Subcutaneous abdominal adipose tissue (tissue), 5 donors: Measurements from ENCODE around the gene GBA3.

ENCODE experiments used
- H3K27ac ChIP-seq: one replicate; pipeline ENCODE4 v1.7.0; 2013; ENCODE audit warnings: low read depth, mild to moderate bottlenecking, inconsistent platforms, low read length, moderate library complexity
- H3K27me3 ChIP-seq, 5 donors: one replicate each; pipeline ENCODE4 v1.7.0; 2013; ENCODE audit warnings: low read length in 5 of 5, inconsistent platforms in 1 of 5; ENCODE audit not compliant: control insufficient read depth in 5 of 5, insufficient read depth in 4 of 5
- H3K36me3 ChIP-seq, 5 donors: one replicate each; pipeline ENCODE4 v1.7.0; 2013; ENCODE audit warnings: low read length in 5 of 5; ENCODE audit not compliant: control insufficient read depth in 5 of 5, insufficient read depth in 5 of 5
- H3K4me1 ChIP-seq, 5 donors: one replicate each; pipeline ENCODE4 v1.7.0; 2013; ENCODE audit warnings: low read length in 5 of 5, mild to moderate bottlenecking in 3 of 5, moderate library complexity in 1 of 5; ENCODE audit not compliant: control insufficient read depth in 5 of 5, insufficient read depth in 5 of 5
- H3K4me3 ChIP-seq, 5 donors: one replicate each; pipeline ENCODE4 v1.7.0; 2013; ENCODE audit warnings: low read length in 5 of 5, low read depth in 1 of 5
- H3K9ac ChIP-seq, 5 donors: one replicate each; pipeline ENCODE4 v1.7.0; 2013; ENCODE audit warnings: low read length in 5 of 5, mild to moderate bottlenecking in 4 of 5, moderate library complexity in 3 of 5
- H3K9me3 ChIP-seq, 5 donors: one replicate each; pipeline ENCODE4 v1.7.0; 2013; ENCODE audit warnings: low read length in 5 of 5; ENCODE audit not compliant: control insufficient read depth in 5 of 5
- donor health status: healthy.
- donor health status: healthy.
- donor health status: healthy.
- donor health status: healthy.
- donor health status: healthy.

The GBA3 gene

GRCh38 chr4:22720091-22720490 lies 27.4 kb downstream of the GBA3 start:
- Histone ChIP-seq H3K4me1 (no peaks in the 10 kb centered on the region), H3K9me3 (peaks cover 0 to 4% (median 0%) of the 10 kb centered on the region in 5 donors), H3K36me3 (no peaks in the 10 kb centered on the region), H3K27me3 (no peaks in the 10 kb centered on the region), H3K4me3 (no peak overlapping the region), H3K9ac (no peak overlapping the region), H3K27ac (no peak overlapping the region)

GRCh38 chr4:22721204-22721603 lies 28.5 kb downstream of the GBA3 start:
- H3K27ac ChIP-seq: no peak overlapping the region
- no peaks in the 10 kb centered on the region for H3K36me3 ChIP-seq
- H3K27me3 ChIP-seq: no peaks in the 10 kb centered on the region
- no peak overlapping the region for H3K4me3 ChIP-seq
- no peaks in the 10 kb centered on the region for H3K9me3 ChIP-seq
- H3K9ac ChIP-seq: no peak overlapping the region
- H3K4me1 ChIP-seq: no peaks in the 10 kb centered on the region

GRCh38 chr4:22730021-22730420 lies 37.3 kb downstream of the GBA3 start:
- H3K4me3 ChIP-seq: no peak overlapping the region

GRCh38 chr4:22733816-22734215 lies 41.1 kb downstream of the GBA3 start:
- H3K27ac ChIP-seq: no peak overlapping the region
- H3K9ac ChIP-seq: no peak overlapping the region
- H3K4me1 ChIP-seq: no peaks in the 10 kb centered on the region
- H3K27me3 ChIP-seq: no peaks in the 10 kb centered on the region
- no peaks in the 10 kb centered on the region for H3K36me3 ChIP-seq
- no peak overlapping the region for H3K4me3 ChIP-seq
- peaks cover 0 to 4% (median 0%) of the 10 kb centered on the region in 5 donors for H3K9me3 ChIP-seq

More at GRCh38 chr4:22730021-22730420, 37.3 kb downstream of the GBA3 start:
- H3K27ac ChIP-seq: no peak overlapping the region
- H3K36me3 ChIP-seq: no peaks in the 10 kb centered on the region
- H3K9me3 ChIP-seq: no peaks in the 10 kb centered on the region
- H3K9ac ChIP-seq: no peak overlapping the region
- no peaks in the 10 kb centered on the region for H3K27me3 ChIP-seq
- no peaks in the 10 kb centered on the region for H3K4me1 ChIP-seq

GRCh38 chr4:22736912-22737311 lies 44.2 kb downstream of the GBA3 start:
- Histone ChIP-seq H3K9me3 (peaks cover 0 to 4% (median 0%) of the 10 kb centered on the region in 5 donors), H3K27me3 (no peaks in the 10 kb centered on the region), H3K4me3 (no peak overlapping the region), H3K27ac (no peak overlapping the region), H3K36me3 (no peaks in the 10 kb centered on the region), H3K4me1 (no peaks in the 10 kb centered on the region), H3K9ac (no peak overlapping the region)

GRCh38 chr4:22739968-22740367 lies 47.2 kb downstream of the GBA3 start:
- no peak overlapping the region for H3K27ac ChIP-seq
- no peaks in the 10 kb centered on the region for H3K36me3 ChIP-seq
- peaks cover 0 to under 1% (median 0%) of the 10 kb centered on the region in 5 donors for H3K4me1 ChIP-seq
- no peak overlapping the region for H3K9ac ChIP-seq
- peaks cover 0 to 4% (median 0%) of the 10 kb centered on the region in 5 donors for H3K9me3 ChIP-seq
- H3K4me3 ChIP-seq: no peak overlapping the region
- no peaks in the 10 kb centered on the region for H3K27me3 ChIP-seq

GRCh38 chr4:22741744-22742143 lies 49.0 kb downstream of the GBA3 start:
- no peak overlapping the region for H3K4me3 ChIP-seq
- no peaks in the 10 kb centered on the region for H3K27me3 ChIP-seq
- H3K27ac ChIP-seq: no peak overlapping the region
- no peaks in the 10 kb centered on the region for H3K36me3 ChIP-seq
- H3K4me1 ChIP-seq: peaks cover 0 to 4% (median 0%) of the 10 kb centered on the region in 5 donors
- no peak overlapping the region for H3K9ac ChIP-seq
- no peaks in the 10 kb centered on the region for H3K9me3 ChIP-seq

GRCh38 chr4:22743290-22743689 lies 50.6 kb downstream of the GBA3 start:
- Histone ChIP-seq H3K27me3 (no peaks in the 10 kb centered on the region), H3K9ac (no peak overlapping the region), H3K4me1 (peaks cover 0 to 4% (median 0%) of the 10 kb centered on the region in 5 donors), H3K36me3 (no peaks in the 10 kb centered on the region), H3K9me3 (no peaks in the 10 kb centered on the region), H3K4me3 (no peak overlapping the region), H3K27ac (no peak overlapping the region)

- no peaks in the 10 kb centered on the region for H3K36me3 ChIP-seq
- H3K9me3 ChIP-seq: no peaks in the 10 kb centered on the region
- H3K9ac ChIP-seq: no peak overlapping the region
- H3K4me1 ChIP-seq: peaks cover 0 to 4% (median 0%) of the 10 kb centered on the region in 5 donors
- H3K27ac ChIP-seq: no peak overlapping the region
- no peak overlapping the region for H3K4me3 ChIP-seq
- H3K27me3 ChIP-seq: no peaks in the 10 kb centered on the region
These were observed 51.8 kb downstream of the GBA3 start for GRCh38 chr4:22744478-22745062.

- Histone ChIP-seq H3K9me3 (no peaks in the 10 kb centered on the region), H3K4me1 (peaks cover 0 to 4% (median 0%) of the 10 kb centered on the region in 5 donors), H3K9ac (no peak overlapping the region), H3K27me3 (no peaks in the 10 kb centered on the region), H3K27ac (no peak overlapping the region), H3K36me3 (no peaks in the 10 kb centered on the region), H3K4me3 (no peak overlapping the region)
These were observed 52.5 kb downstream of the GBA3 start for GRCh38 chr4:22745234-22745633.
